Measurements from ENCODE around the gene SCNN1B.
"Not testable (repeated sequence)": the region's sequence is repeated elsewhere in the genome, so short reads cannot be mapped to it uniquely, and the experiment has no call there.

The SCNN1B gene

DNA sequence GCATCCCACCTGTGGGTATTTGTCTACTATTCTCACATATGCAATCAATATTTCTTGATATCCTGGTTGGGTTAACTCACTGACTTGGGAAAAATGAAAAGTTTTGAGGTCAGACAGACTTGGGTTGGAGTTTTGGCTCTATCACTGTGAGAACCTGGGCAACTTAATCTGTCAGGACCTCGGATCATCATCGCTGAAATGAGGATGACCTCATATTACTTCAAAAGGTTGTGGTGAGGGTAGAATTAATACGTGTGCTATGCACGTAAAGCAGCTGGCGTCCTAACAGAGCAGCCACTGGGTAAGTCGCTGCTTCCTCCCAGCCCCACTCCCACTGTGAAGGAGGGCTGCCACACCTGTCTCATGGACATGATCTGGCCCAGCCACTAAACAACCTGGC, 93.6 kb downstream of the SCNN1B start:
- H3K27ac ChIP-seq (ENCODE audit: low read depth, low read length): no peak overlapping the region
- H3K36me3 ChIP-seq (ENCODE audit: control insufficient read depth, insufficient read depth, low read length): peaks cover 38% of the 10 kb centered on the region
- no peaks in the 10 kb centered on the region for H3K27me3 ChIP-seq (ENCODE audit: control insufficient read depth, insufficient read depth, low read length)
- no peaks in the 10 kb centered on the region for H3K9me3 ChIP-seq (ENCODE audit: control insufficient read depth, insufficient read depth, low read length)
- peaks cover 26% of the 10 kb centered on the region for H3K4me1 ChIP-seq (ENCODE audit: control insufficient read depth, insufficient read depth, low read length)
- H3K9ac ChIP-seq (ENCODE audit: low read depth, low read length): no peak overlapping the region
- H3K4me3 ChIP-seq (ENCODE audit: low read depth, low read length): no peak overlapping the region

DNA sequence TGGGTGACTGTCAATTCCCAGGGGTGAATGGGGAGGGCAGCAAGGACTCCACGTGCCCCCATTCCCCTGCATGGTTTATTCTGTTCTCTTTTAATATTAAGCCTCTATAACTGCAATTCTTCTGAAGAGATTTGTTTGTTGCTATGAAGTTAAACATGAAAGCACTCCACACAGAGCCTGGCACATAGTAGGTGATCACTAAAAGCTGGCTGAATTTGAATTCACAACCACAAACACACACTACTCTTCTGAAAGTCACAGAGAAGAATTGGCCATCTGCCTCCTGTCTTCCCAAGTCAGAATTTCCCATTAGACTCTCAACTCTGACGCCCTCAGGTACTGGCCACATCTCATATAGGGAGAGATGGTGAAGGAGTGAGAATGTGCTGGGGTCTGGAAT, 95.4 kb downstream of the SCNN1B start:
- Histone ChIP-seq H3K27me3 (ENCODE audit: control insufficient read depth, insufficient read depth, low read length) (no peaks in the 10 kb centered on the region), H3K4me3 (ENCODE audit: low read depth, low read length) (no peak overlapping the region), H3K27ac (ENCODE audit: low read depth, low read length) (no peak overlapping the region), H3K36me3 (ENCODE audit: control insufficient read depth, insufficient read depth, low read length) (peaks cover 29% of the 10 kb centered on the region), H3K9ac (ENCODE audit: low read depth, low read length) (no peak overlapping the region), H3K4me1 (ENCODE audit: control insufficient read depth, insufficient read depth, low read length) (peaks cover 35% of the 10 kb centered on the region), H3K9me3 (ENCODE audit: control insufficient read depth, insufficient read depth, low read length) (no peaks in the 10 kb centered on the region)

DNA sequence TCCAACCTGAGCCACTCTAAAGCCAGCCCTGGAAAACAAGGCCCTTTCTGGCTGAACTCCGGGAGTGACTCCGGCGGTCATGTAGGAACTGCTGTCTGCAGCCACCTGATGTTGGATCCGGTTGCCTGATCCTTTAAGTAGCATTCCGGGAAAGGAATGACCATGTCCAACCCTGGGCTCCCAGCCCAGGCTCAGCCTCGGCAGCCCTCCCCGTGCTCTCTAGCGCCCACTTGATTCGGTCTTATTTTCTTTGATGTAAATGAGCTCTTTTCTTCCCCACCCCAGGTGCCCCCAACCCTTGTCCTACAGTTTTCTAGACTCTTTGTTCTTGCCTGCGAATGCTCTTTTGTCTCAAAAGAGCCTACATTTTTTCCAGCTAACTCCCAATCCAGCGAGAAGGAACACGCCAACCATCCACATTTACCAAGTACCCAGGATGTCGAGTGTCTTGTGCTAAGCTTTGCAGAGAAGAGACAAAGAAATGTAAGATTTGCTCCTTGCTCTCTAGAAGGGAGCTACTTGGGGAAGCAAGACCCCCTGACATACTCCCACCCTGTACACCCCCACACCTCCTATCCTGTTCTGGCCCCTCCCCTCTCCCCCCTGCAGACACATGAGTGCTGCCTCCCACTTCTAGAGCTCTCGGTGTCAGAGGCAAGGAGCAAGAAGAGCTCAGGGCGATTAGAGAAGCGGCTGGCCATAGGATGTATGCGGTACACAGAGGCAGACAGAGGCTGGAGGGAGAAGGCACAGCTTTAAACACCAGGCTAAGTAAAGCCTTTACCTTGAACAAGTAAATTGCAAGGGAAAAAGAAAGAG, 97.1 kb downstream of the SCNN1B start:
- Histone ChIP-seq H3K9ac (ENCODE audit: low read depth, low read length) (no peak overlapping the region), H3K4me3 (ENCODE audit: low read depth, low read length) (peak overlapping the region; percentile 31; the same call in 1 of the 2 replicates), H3K27me3 (ENCODE audit: control insufficient read depth, insufficient read depth, low read length) (no peaks in the 10 kb centered on the region), H3K4me1 (ENCODE audit: control insufficient read depth, insufficient read depth, low read length) (peaks cover 34% of the 10 kb centered on the region), H3K27ac (ENCODE audit: low read depth, low read length) (peak overlapping the region; percentile 87), H3K9me3 (ENCODE audit: control insufficient read depth, insufficient read depth, low read length) (no peaks in the 10 kb centered on the region), H3K36me3 (ENCODE audit: control insufficient read depth, insufficient read depth, low read length) (peaks cover 38% of the 10 kb centered on the region)

DNA sequence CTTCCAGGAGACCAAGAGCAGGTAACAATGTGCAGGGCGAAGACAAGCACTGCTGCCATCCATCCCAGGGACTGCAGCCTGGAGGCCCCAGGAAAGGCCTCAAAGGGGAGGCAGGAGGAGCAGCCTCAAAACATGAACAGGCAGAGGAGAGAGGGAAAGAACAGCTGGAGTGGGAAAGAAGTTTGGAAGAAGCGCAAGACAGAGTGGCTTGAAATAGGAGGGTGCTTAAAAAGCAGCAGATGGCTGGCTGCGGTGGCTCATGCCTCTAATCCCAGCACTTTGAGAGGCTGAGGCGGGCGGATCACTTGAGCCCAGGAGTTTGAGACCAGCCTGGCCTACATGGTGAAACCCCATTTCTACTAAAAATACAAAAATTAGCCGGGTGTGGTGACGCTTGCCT, 98.3 kb downstream of the SCNN1B start:
- H3K9ac ChIP-seq (ENCODE audit: low read depth, low read length); H3K9me3 ChIP-seq (ENCODE audit: control insufficient read depth, insufficient read depth, low read length); H3K4me3 ChIP-seq (ENCODE audit: low read depth, low read length); H3K27me3 ChIP-seq (ENCODE audit: control insufficient read depth, insufficient read depth, low read length); H3K27ac ChIP-seq (ENCODE audit: low read depth, low read length): not testable (repeated sequence)
- H3K4me1 ChIP-seq (ENCODE audit: control insufficient read depth, insufficient read depth, low read length): peaks cover 31% of the 10 kb centered on the region
- H3K36me3 ChIP-seq (ENCODE audit: control insufficient read depth, insufficient read depth, low read length): peaks cover 44% of the 10 kb centered on the region

DNA sequence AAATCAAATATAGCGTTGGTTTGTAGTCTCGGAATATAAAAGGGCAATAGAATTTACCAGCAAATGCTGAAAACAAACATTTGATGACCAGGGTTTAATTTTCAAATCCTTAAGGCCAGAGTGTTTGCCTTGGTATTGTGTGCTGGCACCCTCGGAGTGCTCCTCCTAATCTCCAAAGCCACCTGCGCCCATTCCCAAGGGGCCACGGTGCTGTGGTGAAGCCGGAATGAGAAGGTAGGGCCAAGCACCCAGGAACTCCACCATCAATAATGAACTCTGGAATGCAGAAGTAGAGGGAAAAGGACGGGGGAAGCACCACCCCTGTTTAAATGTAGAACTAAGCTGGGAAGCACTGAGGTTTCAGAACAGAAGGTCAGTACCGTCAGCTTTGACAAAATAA, 99.0 kb downstream of the SCNN1B start:
- Histone ChIP-seq H3K4me3 (ENCODE audit: low read depth, low read length) (no peak overlapping the region), H3K36me3 (ENCODE audit: control insufficient read depth, insufficient read depth, low read length) (peaks cover 46% of the 10 kb centered on the region), H3K27me3 (ENCODE audit: control insufficient read depth, insufficient read depth, low read length) (no peaks in the 10 kb centered on the region), H3K9ac (ENCODE audit: low read depth, low read length) (no peak overlapping the region), H3K4me1 (ENCODE audit: control insufficient read depth, insufficient read depth, low read length) (peaks cover 31% of the 10 kb centered on the region), H3K9me3 (ENCODE audit: control insufficient read depth, insufficient read depth, low read length) (no peaks in the 10 kb centered on the region), H3K27ac (ENCODE audit: low read depth, low read length) (no peak overlapping the region)

DNA sequence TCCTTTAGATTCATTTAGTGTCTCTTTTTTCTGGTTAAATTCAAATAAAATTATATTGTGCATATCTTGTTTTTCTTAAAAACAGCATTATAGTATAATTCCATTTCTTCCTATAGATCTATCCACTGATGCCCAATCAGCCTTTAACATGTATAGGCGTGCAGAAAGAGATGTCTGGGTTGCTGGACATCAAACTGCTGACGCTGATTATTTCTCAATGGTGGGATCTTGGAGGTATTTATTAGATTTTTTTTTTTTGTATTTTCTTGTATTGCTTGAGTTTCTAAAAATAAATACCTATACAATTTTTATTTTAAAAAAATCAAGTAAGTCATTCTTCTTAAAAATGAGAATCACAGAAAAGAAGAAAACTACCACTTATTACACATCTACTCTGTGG, 100.0 kb downstream of the SCNN1B start:
- Histone ChIP-seq H3K27me3 (ENCODE audit: control insufficient read depth, insufficient read depth, low read length) (no peaks in the 10 kb centered on the region), H3K36me3 (ENCODE audit: control insufficient read depth, insufficient read depth, low read length) (peaks cover 55% of the 10 kb centered on the region), H3K27ac (ENCODE audit: low read depth, low read length) (no peak overlapping the region), H3K4me1 (ENCODE audit: control insufficient read depth, insufficient read depth, low read length) (peaks cover 31% of the 10 kb centered on the region), H3K9ac (ENCODE audit: low read depth, low read length) (no peak overlapping the region), H3K4me3 (ENCODE audit: low read depth, low read length) (no peak overlapping the region), H3K9me3 (ENCODE audit: control insufficient read depth, insufficient read depth, low read length) (no peaks in the 10 kb centered on the region)

DNA sequence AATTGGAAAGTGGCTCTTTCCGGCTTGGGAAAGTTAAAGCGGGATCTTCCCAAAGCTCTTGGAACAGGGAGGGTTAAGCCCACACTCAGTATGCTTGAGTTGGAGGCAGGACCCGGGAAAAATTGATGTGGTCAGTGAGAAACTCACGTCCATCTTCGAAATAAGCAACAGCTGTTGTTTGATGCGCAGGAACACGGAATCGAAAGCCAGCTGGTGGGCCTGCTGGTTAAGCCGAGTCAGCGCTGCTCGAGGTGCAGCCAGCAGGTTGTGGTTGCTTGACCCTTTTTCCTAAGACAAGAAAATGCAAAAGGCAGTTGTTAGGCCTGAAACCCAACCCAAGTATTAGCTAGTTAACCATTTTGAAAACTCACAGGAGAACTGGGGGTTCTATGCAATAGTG, 101.4 kb downstream of the SCNN1B start:
- no peak overlapping the region for H3K27ac ChIP-seq (ENCODE audit: low read depth, low read length)
- no peaks in the 10 kb centered on the region for H3K9me3 ChIP-seq (ENCODE audit: control insufficient read depth, insufficient read depth, low read length)
- H3K4me1 ChIP-seq (ENCODE audit: control insufficient read depth, insufficient read depth, low read length): peaks cover 29% of the 10 kb centered on the region
- H3K36me3 ChIP-seq (ENCODE audit: control insufficient read depth, insufficient read depth, low read length): peaks cover 52% of the 10 kb centered on the region
- no peaks in the 10 kb centered on the region for H3K27me3 ChIP-seq (ENCODE audit: control insufficient read depth, insufficient read depth, low read length)
- no peak overlapping the region for H3K4me3 ChIP-seq (ENCODE audit: low read depth, low read length)
- no peak overlapping the region for H3K9ac ChIP-seq (ENCODE audit: low read depth, low read length)

DNA sequence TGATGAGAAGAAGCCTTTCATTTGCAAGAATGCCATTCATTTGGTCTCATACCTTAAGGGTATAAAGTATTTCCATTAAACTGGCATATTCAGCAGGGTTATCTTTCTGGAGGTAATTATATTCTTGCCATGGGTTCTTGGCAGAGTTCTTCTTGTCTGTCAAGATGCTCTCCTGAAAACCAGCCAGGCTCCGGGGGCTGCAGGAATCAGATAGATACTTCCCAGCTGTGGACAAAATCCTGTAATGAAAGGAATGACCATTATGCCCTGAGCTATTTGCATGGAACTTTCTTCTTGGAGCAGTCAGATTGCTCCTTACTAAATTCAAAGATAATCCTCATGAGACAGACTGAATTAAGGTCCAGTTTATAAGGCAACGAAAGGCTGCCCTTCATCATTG, 103.9 kb downstream of the SCNN1B start:
- H3K4me3 ChIP-seq (ENCODE audit: low read depth, low read length): no peak overlapping the region
- no peak overlapping the region for H3K27ac ChIP-seq (ENCODE audit: low read depth, low read length)
- no peaks in the 10 kb centered on the region for H3K27me3 ChIP-seq (ENCODE audit: control insufficient read depth, insufficient read depth, low read length)
- no peaks in the 10 kb centered on the region for H3K9me3 ChIP-seq (ENCODE audit: control insufficient read depth, insufficient read depth, low read length)
- peaks cover 54% of the 10 kb centered on the region for H3K36me3 ChIP-seq (ENCODE audit: control insufficient read depth, insufficient read depth, low read length)
- peaks cover 26% of the 10 kb centered on the region for H3K4me1 ChIP-seq (ENCODE audit: control insufficient read depth, insufficient read depth, low read length)
- no peak overlapping the region for H3K9ac ChIP-seq (ENCODE audit: low read depth, low read length)

DNA sequence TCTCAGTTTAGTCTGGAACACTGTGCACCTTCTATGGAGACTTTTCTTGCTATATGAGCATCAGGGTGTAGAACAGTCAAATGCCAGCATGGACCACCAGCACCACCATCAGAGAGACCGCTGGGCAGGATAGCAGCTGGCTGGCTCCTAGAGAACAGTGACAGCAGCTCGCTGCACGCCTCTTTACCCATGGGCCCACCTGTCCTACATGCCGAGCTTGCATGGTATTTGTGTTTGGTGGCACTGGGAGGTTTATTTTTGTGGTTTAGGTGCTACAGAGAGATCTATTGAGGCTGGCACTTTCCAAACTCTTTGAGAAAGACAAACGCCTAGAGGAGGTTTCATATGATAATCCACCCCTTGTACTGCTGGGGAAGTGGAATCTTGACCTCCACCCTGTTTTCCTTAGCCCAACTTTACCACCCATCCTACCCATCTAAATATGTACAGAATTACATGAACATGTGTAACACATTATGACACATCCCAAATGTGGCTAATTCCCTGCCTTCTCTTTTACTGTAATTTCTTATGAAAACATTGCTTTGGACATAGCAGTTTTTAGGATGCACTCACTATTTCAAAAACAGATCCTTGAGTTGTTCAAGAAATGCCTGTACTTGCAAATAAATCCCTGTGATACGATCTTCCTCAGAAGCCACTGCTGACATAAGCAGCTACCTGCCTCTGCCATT, 104.6 kb downstream of the SCNN1B start:
- H3K4me3 ChIP-seq (ENCODE audit: low read depth, low read length): no peak overlapping the region
- no peaks in the 10 kb centered on the region for H3K27me3 ChIP-seq (ENCODE audit: control insufficient read depth, insufficient read depth, low read length)
- no peak overlapping the region for H3K9ac ChIP-seq (ENCODE audit: low read depth, low read length)
- H3K36me3 ChIP-seq (ENCODE audit: control insufficient read depth, insufficient read depth, low read length): peaks cover 54% of the 10 kb centered on the region
- no peaks in the 10 kb centered on the region for H3K9me3 ChIP-seq (ENCODE audit: control insufficient read depth, insufficient read depth, low read length)
- H3K27ac ChIP-seq (ENCODE audit: low read depth, low read length): no peak overlapping the region
- H3K4me1 ChIP-seq (ENCODE audit: control insufficient read depth, insufficient read depth, low read length): peaks cover 20% of the 10 kb centered on the region

DNA sequence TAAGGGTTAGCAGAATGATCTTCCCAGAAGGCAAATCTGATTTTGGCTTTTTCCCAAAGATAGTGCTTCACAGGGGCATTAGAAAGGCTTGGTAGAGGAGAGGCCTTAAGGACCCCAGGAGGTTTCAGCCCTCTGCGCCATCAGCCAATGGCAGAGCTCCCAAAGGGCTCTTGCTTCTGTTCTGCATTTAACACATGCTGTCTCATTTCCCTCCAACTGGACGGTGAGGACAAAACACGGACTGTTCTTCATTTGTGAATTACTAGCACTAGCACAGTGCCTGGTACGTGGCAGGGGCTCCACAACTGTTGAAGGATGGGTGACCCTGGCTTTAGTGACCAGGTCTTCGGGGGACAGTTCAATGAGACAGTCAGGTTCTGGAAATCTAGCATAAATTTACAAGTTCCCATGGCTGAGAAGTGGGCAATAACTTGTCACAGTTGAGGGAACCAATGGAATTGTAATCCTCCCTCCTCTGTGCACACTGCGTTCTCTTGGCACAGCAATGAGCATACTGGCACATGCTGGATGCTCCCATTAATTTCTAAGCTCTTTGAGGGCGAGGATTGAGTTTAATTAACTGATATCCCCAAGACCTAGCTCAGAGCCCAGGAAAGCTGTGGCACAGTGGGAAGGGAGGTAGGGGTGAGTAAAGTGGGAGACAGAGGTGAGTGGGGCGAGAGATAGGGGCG, 105.5 kb downstream of the SCNN1B start:
- H3K36me3 ChIP-seq (ENCODE audit: control insufficient read depth, insufficient read depth, low read length): peaks cover 60% of the 10 kb centered on the region

More for the DNA sequence above, 105.5 kb downstream of the SCNN1B start:
- H3K27me3 ChIP-seq (ENCODE audit: control insufficient read depth, insufficient read depth, low read length): no peaks in the 10 kb centered on the region
- peaks cover 20% of the 10 kb centered on the region for H3K4me1 ChIP-seq (ENCODE audit: control insufficient read depth, insufficient read depth, low read length)
- no peak overlapping the region for H3K4me3 ChIP-seq (ENCODE audit: low read depth, low read length)
- no peaks in the 10 kb centered on the region for H3K9me3 ChIP-seq (ENCODE audit: control insufficient read depth, insufficient read depth, low read length)
- no peak overlapping the region for H3K27ac ChIP-seq (ENCODE audit: low read depth, low read length)
- H3K9ac ChIP-seq (ENCODE audit: low read depth, low read length): no peak overlapping the region

Data from HUES48 (cell line).